GM10847 (cell line): ENCODE measurements around the gene ATP8A1.

Experiments used
- POLR2A ChIP-seq: IDR thresholded peaks from 2 replicates; pipeline ENCODE4 v1.6.1; 2011; ENCODE audit not compliant: insufficient read length; ENCODE audit errors: extremely low read depth

ATP8A1 gene

GRCh38 chr4:42411803-42412202, 245.1 kb downstream of the ATP8A1 start:
- no peak for TF ChIP-seq POLR2A

DNA sequence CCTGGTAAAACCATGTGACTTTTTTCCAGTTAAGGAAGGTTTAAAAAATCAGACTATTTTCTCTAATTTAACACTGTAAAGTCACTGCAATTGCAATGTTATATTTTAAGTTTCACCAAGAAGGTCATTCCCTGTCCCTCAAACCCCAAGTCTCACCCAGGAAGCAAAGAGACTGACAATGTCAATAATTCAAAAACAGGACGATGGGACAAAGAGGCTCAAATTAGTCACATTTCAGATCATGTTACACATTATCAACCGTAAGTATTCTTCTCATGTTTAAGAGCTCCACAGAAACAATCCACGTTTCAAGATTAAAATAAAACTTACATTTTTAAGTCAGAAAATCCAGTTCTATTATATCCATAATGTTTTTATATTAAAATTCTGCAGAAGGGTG, 246.5 kb downstream of the ATP8A1 start:
- no peak for TF ChIP-seq POLR2A

GRCh38 chr4:42404001-42404400, 252.9 kb downstream of the ATP8A1 start:
- TF ChIP-seq POLR2A, result no peak

GRCh38 chr4:42401171-42401570, 255.7 kb downstream of the ATP8A1 start:
- TF ChIP-seq POLR2A, result no peak

- TF ChIP-seq POLR2A, result no peak
These were observed 257.5 kb downstream of the ATP8A1 start for GRCh38 chr4:42399393-42399792.

GRCh38 chr4:42398871-42399331, 258.0 kb downstream of the ATP8A1 start:
- TF ChIP-seq POLR2A, result no peak

DNA sequence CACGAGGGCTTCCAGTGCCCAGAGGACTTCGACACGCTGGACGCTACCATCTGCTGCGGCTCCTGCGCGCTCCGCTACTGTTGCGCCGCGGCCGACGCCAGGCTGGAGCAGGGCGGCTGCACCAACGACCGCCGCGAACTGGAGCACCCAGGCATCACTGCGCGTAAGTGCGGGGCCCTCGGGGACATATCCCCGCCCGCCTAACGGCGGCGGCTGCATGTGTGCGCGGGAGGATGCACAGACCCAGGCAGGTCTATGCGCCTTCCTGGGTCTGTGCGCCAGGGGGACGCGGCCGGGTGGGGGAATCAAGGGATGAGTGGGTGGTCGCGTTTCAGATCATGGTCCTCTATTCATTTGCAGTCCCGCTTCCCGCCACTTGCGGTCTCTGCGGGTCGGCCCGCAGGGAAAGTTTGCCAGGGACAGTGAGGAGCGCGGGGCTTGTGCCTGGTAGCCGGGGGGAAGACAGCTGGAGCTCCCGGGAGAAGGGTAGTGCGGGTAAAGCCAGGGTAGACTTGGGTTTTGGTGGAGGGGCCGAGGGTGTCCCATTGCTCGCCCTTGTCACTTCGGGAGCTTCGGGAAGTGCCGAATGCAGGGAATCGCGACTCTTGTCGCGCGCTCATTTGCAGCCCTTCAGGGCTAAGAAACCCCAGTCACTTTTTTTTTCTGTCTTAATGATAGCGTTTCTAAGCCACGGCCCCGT, 258.6 kb downstream of the ATP8A1 start:
- TF ChIP-seq POLR2A, result no peak

GRCh38 chr4:42397635-42398170, 259.2 kb downstream of the ATP8A1 start:
- TF ChIP-seq POLR2A, result no peak

DNA sequence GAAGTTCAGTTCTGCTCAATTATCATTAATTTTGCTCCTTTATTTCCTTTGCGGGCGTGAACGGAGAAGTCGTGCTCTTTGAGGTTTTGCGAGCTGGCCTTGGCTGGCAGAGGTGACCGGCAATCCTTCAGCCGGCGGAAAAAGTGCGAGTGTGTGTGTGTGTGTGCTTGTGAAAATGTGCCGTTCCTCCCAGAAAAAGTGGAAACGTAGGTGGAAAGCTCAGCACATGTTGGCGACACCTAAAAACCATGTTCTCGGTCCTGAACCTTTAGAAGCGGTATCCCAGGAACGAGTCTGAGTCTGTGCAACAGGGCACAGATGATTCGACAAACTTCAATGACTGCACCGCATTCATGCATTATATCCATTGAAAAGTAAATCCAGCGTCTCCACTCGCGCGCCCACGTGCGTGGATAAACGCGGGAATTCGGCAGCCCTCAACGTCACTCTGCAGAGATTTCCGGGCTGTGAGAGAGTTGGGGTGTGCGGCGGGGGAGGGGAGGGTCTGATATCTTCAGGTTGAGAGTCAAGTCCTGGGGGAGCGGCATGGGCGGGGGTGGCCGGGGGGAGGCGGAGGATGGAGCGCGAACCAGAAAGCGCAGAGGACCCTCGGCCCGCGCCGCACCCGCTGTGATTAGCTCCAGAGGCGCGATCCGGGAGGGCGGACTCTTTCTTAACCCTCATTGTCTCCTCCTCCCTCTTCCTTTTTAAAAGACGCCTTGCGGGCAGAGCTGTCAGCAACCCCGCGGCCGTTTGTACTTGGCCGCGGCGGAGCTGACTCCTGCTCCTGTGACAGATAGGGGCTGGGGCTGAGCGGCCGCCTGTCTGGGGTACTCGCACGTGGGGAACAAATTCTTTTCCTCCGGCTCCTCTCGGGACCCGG, 259.9 kb downstream of the ATP8A1 start, which contains the start of gene SHISA3:
Gene SHISA3, plus strand, starts transcription at position 737 of the 883 bp plus-strand sequence. CDS start 569 bp downstream, outside the sequence.
- no peak for TF ChIP-seq POLR2A

GRCh38 chr4:42396361-42396751, 260.5 kb downstream of the ATP8A1 start:
- no peak for TF ChIP-seq POLR2A

- no peak for TF ChIP-seq POLR2A
These were observed 261.3 kb downstream of the ATP8A1 start for GRCh38 chr4:42395595-42395994.

- no peak for TF ChIP-seq POLR2A
These were observed 264.5 kb downstream of the ATP8A1 start for GRCh38 chr4:42392436-42392835.

GRCh38 chr4:42391981-42392380, 264.9 kb downstream of the ATP8A1 start:
- TF ChIP-seq POLR2A, result no peak

DNA sequence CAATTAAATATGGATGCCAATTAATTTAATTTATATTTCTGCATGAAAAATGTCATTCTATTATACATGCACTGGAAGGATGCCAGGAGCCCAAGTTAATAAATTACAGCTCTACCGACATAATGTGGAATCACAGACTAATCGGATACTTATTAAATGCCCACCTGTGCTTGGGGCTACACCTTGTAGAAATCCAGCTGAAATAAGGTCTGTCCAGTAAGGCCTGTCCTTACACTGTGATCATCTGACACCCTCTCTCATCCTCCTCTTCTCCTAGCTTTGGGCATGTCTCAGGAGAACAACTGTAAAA, 265.6 kb downstream of the ATP8A1 start:
- no peak for TF ChIP-seq POLR2A

- no peak for TF ChIP-seq POLR2A
These were observed 266.1 kb downstream of the ATP8A1 start for GRCh38 chr4:42390622-42391354.
